Left lung (tissue), 10 donors: ENCODE data around the gene PTPRN2. TPM values are rescaled to one million over a fixed set of nuclear protein-coding genes. Genes with fewer than 3 reads are reported as not detected.
"Not testable (repeated sequence)": the region's sequence is repeated elsewhere in the genome, so short reads cannot be mapped to it uniquely, and the experiment has no call there.

ENCODE experiments used
- ATAC-seq: fragments of 200-7000 bp; cut with Tn5 transposase; one replicate; pipeline ENCODE4 v1.9.1; 2020; ENCODE audit warnings: moderate library complexity
- DNase-seq, 4 donors: peaks; one replicate each; pipeline ENCODE4 v3.0.0-alpha.2; 2013 to 2020
- H3K27ac ChIP-seq, 2 donors: fragments of 200-600 bp; sonication (generic) in 1 of 2; one replicate each; pipeline versions ENCODE4 v1.5.0 to v1.8.0; 2020 to 2021
- H3K27me3 ChIP-seq, 2 donors: fragments of 200-600 bp; sonication (generic) in 1 of 2; one replicate each; pipeline versions ENCODE4 v1.5.0 to v1.8.0; 2020 to 2021
- H3K36me3 ChIP-seq, 2 donors: fragments of 200-600 bp; sonication (generic) in 1 of 2; one replicate each; pipeline versions ENCODE4 v1.5.0 to v1.8.0; 2020 to 2021
- H3K4me1 ChIP-seq, 2 donors: fragments of 200-600 bp; one replicate each; pipeline ENCODE4 v1.8.0; 2021
- H3K4me3 ChIP-seq, 2 donors: fragments of 200-600 bp; sonication (generic) in 1 of 2; one replicate each; pipeline versions ENCODE4 v1.5.0 to v1.8.0; 2020 to 2021; ENCODE audit warnings: mild to moderate bottlenecking in 1 of 2
- H3K9me3 ChIP-seq, 2 donors: fragments of 200-600 bp; sonication (generic) in 1 of 2; one replicate each; pipeline versions ENCODE4 v1.5.0 to v1.8.0; 2020 to 2021
- CTCF ChIP-seq, 2 donors: fragments of 200-600 bp; sonication (generic) in 1 of 2; IDR thresholded peaks; one replicate each; pipeline versions ENCODE4 v1.5.0 to v1.8.0; 2021; ENCODE audit warnings: antibody characterized with exemption in 2 of 2
- intact Hi-C, 2 donors: fragments of 100-400 bp; cut with DNase I; formaldehyde crosslinking; loops; one replicate each; pipeline versions ENCODE4 v1.11.2 to v1.14.2; 2022
- polyA plus RNA-seq, 6 donors: library from polyadenylated mRNA; unstranded; fragments of 120-200 nt; gene quantifications; one replicate each; pipeline ENCODE4 v1.2.1, GENCODE V29; 2013; ENCODE audit not compliant: insufficient read length in 6 of 6
- total RNA-seq, 2 donors: library from RNA; stranded (reverse); fragmentation: NEBNext Ultra II Directional; extraction: Animal tissue kit (Norgen Biotek cat#: 25700); gene quantifications; one replicate each; pipeline ENCODE4 v1.2.1, GENCODE V29; 2021
- donor health status: DM: no; HTN: yes; CAD: no.
- donor health status: DM: no; HTN: no; CAD: no.

Gene PTPRN2
- total and polyA plus RNA-seq, 8 donors = 4.0 to 7.8 (median 6.8) TPM

GRCh38 chr7:158300427-158300826 lies 287.2 kb downstream of the PTPRN2 start:
- no peak for DNase-seq
- no peaks in the 10 kb centered on the region for H3K27me3 ChIP-seq
- H3K9me3 ChIP-seq = peaks cover 0 to 2% of the 10 kb centered on the region in 2 donors
- intact Hi-C loops = no loop called here
- no peaks in the 10 kb centered on the region for H3K36me3 ChIP-seq
- no peak overlapping the region for H3K4me3 ChIP-seq
- no peak overlapping the region for H3K27ac ChIP-seq
- H3K4me1 ChIP-seq = no peaks in the 10 kb centered on the region
- no peak for ATAC-seq
- TF ChIP-seq CTCF (IDR thresholded peaks at IDR 0.05) = no peak

GRCh38 chr7:158299607-158300006 lies 288.0 kb downstream of the PTPRN2 start:
- ATAC-seq (no peak), DNase-seq (no peak)
- no peaks in the 10 kb centered on the region for H3K27me3 ChIP-seq
- no peak overlapping the region for H3K27ac ChIP-seq
- no peak for TF ChIP-seq CTCF (IDR thresholded peaks at IDR 0.05)
- H3K36me3 ChIP-seq = no peaks in the 10 kb centered on the region
- H3K4me1 ChIP-seq = no peaks in the 10 kb centered on the region
- no peak overlapping the region for H3K4me3 ChIP-seq
- peaks cover 0 to 2% of the 10 kb centered on the region in 2 donors for H3K9me3 ChIP-seq
- intact Hi-C loops = no loop called here

- ATAC-seq (no peak), DNase-seq (no peak)
- Histone ChIP-seq H3K4me1 (no peaks in the 10 kb centered on the region), H3K27me3 (no peaks in the 10 kb centered on the region), H3K9me3 (peaks cover 0 to 7% of the 10 kb centered on the region in 2 donors), H3K27ac (no peak overlapping the region), H3K36me3 (no peaks in the 10 kb centered on the region), H3K4me3 (no peak overlapping the region)
- intact Hi-C loops = no loop called here
- no peak for TF ChIP-seq CTCF (IDR thresholded peaks at IDR 0.05)
These were observed 290.9 kb downstream of the PTPRN2 start for GRCh38 chr7:158296798-158297104.

GRCh38 chr7:158295966-158296797 lies 291.4 kb downstream of the PTPRN2 start:
- Histone ChIP-seq H3K9me3 (peaks cover 0 to 7% of the 10 kb centered on the region in 2 donors), H3K4me3 (no peak overlapping the region), H3K4me1 (no peaks in the 10 kb centered on the region), H3K27ac (no peak overlapping the region), H3K27me3 (no peaks in the 10 kb centered on the region), H3K36me3 (no peaks in the 10 kb centered on the region)
- DNase-seq = no peak
- no peak for ATAC-seq
- intact Hi-C loops = no loop called here
- TF ChIP-seq CTCF (IDR thresholded peaks at IDR 0.05) = no peak

GRCh38 chr7:158294468-158295215 lies 293.0 kb downstream of the PTPRN2 start:
- H3K4me3 ChIP-seq, H3K27me3 ChIP-seq, H3K4me1 ChIP-seq, H3K36me3 ChIP-seq, DNase-seq, ATAC-seq, intact Hi-C loops, H3K27ac ChIP-seq: not testable (repeated sequence)
- H3K9me3 ChIP-seq = peaks cover 0 to 12% of the 10 kb centered on the region in 2 donors
